Activated T-helper 1 cell treated with Interleukin-2 at 50 U/mL for 16 hours (primary cell): ENCODE results near the gene C16orf54.
A peak's percentile ranks its signal among the peaks of the same experiment; 100 is the strongest.
"Not testable (repeated sequence)": the region's sequence is repeated elsewhere in the genome, so short reads cannot be mapped to it uniquely, and the experiment has no call there.

Experiments used
- DNase-seq: peaks from one replicate; pipeline ENCODE4 v3.0.0-alpha.2; 2020; ENCODE audit warnings: low read depth

Gene C16orf54, protein sequence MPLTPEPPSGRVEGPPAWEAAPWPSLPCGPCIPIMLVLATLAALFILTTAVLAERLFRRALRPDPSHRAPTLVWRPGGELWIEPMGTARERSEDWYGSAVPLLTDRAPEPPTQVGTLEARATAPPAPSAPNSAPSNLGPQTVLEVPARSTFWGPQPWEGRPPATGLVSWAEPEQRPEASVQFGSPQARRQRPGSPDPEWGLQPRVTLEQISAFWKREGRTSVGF

DNA sequence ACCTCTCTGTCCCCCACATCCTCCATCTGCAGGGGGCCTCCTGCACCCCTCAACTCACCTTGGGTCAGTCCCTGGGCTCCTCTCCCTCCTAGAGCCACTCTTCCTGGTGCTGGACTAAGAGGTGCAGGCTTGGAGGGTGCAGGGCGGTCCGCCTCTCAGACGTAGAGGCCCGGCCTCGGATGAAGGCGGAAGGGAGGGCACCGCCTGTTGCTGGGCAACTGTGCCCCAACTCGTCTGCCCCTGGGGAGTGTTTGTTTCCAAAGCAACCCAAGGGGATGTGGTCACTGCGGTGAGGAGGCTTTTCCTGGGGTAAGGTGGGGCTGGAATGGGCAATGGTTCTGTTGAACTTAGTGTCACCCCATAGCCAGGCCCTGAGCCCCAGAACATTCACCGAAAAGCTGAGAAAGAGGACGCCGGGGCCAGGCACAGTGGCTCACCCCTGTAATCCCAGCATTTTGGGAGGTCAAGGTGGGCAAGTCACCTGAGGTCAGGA lies at the start of gene C16orf54:
TSS of gene C16orf54 (minus strand) at position 138 of the 493 bp plus-strand sequence. CDS start 1,039 bp downstream, outside the sequence.
- DNase-seq = peak; percentile 90

DNA sequence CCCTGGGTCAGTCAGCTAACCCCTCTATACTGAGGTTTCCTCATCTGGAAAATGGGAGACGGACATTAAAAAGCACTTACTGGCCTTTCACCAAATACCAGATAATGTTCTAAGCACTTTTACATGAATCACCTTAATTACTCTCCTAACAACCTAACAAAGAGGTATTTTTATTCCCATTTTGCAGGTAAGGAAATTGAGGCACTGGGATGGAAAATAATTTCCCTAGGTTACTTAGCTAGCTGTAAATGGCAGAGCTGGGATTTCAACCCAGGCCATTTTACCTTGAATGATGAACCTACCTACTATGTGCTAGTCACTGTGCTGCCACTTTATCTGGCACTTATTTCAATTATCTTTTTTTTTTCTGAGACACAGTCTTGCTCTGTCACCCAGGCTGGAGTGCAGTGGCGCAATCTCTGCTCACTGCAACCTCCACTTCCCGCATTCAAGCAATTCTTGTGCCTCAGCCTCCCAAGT lies 48.5 kb upstream of the C16orf54 start:
- DNase-seq = no peak

DNA sequence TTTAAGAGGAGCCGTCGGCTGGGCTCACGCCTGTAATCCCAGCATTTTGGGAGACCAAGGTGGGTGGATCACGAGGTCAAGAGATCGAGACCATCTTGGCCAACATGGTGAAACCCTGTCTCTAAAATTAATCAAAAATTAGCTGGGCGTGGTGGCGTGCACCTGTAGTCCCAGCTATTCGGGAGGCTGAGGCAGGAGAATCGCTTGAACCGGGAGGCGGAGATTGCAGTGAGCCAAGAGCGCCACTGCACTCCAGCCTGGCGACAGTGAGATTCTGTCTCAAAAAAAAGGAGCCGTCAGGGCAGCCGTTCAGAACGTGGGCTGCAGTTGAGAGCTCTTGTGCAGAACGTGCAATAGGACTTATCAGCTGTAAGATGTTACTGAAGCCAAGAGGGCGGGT lies 47.4 kb upstream of the C16orf54 start:
- not testable (repeated sequence) for DNase-seq

DNA sequence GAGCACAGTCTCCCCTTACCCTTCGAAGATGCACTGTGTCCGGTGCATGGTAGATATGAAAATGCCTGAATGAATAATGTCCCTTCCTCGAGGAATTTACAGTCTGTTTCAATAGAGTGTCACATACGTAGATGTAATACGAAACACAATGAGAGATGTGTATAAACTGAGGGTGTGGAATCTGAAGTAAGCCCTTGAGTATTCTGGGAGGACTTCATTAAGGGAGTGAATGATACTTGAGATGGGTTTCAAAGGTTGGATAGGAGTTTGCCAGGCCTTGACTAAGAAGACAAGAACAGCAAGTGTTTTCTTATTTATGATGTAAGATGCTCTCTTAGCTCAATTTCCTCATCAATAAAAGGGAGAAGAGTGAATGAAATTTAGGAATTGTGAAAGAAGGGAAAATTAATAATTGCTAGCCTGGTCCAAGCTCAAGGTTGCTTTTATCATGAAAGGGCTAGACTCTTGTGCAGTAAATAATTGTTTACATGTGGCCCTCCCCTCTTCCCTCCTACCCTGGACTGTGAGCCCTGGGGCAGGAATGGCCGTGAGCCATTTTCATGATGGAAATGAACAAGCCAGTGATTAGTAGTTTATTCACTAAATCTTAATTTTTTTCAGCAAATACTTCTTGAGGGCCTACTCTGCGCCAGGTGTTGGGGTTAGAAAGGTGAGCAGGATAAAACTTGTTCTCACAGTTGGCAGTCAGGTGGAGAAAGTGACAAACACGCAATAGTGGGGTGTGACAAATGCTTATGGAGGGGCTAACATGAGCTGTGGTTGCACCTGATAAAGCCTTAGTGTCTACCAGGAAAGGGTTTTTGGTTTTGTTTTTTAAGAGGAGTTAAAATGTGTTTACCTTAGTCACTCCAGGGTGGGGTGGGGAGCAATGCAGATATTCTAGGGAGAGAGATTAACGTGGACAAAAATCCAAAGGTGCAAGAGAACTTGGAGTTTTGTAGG lies 46.3 kb upstream of the C16orf54 start:
- DNase-seq = no peak

DNA sequence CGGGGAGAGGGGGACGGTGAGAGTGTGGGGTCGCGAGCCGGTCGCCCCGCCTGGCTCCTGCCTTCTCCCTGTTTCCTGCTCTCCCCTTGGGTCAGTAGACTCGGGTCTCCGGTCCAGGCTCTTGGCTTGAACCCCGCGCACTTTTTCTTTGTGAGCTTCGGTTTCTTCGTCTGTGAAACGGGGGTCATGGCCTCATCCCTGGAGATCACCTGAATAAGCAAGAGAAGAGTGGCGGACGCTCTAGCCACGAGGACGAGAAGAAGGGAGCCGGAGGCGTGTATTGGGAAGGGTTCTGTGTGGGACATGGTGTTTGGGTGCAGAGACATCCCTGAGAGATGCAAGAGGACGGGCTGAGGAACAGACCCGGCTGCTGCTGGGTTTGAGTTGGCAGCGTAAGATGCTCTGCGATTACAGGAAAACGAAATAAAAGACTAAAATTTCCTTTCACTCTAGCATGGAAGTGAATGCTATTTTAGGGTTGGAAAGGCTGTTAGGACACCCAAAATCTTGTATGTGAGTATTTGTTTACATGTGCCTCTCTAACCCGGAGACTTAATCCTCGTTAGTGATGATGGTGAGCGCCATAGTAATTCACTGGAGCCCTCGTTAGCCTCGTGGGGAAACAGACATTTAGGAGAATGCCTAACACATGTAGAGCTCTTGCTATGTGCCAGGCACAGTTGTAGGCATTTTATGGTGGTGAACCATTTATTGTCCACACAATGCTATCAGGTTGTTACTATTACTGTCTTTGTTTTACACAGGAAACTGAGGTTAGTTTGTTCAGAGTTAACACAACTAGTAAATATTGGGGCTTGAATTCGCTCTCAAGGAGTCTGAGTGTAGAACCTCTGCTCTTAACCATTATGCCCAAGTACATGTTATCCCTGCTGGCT lies 45.4 kb upstream of the C16orf54 start:
- no peak for DNase-seq

DNA sequence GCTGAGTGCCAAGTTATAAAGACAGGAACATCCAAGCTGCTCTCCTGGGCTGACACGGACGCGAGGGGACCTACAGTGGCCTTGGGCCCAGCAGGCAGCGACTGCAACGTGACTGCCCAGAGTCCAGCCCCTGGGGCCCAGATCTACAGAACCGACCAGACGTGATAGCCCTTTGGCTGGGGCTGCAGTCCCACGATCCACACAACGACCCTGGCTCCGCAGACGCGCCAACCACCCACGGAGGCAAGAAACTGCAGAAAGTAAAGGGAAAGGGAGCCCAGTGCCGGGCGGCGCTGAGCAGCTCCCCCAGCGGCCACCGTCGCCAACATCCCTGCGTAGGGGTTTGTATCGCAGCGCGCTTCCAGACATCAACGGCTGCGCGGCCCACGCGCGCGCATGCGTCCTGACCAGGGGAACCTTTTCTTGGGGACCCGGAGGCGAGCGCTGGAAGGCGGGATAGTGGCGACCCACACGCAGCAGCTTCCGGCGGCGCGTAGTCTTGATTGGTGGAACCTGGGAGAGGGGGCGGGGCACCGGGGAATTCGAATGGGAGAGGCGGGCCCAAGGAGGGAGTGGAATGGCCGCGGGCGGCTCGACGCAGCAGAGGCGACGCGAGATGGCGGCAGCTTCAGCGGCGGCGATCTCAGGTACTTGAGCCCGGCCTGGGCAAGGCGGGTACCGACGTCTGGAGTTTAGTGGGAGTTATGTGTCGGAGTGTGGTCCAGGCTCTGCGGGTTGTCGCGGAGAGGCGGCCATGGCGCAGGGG lies 44.6 kb upstream of the C16orf54 start, which contains the start of gene KIF22:
TSS of gene KIF22 (plus strand) at position 569 of the 766 bp plus-strand sequence. CDS start at position 578, 9 bp downstream.
- DNase-seq = peak; percentile 100

DNA sequence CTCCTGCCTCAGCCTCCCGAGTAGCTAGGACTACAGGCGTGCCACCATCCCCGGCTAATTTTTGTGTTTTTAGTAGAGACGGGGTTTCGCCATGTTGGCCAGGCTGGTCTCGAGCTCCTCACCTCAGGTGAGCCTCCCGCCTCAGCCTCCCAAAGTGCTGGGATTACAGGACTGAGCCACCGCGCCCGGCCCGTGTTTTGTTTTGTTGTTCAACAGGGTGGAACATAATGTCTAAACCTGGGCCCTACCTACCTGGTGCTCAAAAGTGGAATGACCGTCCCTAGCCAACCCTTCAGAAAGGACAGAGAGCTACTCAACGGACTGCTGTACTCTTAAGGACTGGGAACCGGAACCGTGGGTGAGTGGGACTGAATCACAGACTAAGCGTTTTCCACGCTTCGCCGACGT lies 44.0 kb upstream of the C16orf54 start:
- DNase-seq = no peak

DNA sequence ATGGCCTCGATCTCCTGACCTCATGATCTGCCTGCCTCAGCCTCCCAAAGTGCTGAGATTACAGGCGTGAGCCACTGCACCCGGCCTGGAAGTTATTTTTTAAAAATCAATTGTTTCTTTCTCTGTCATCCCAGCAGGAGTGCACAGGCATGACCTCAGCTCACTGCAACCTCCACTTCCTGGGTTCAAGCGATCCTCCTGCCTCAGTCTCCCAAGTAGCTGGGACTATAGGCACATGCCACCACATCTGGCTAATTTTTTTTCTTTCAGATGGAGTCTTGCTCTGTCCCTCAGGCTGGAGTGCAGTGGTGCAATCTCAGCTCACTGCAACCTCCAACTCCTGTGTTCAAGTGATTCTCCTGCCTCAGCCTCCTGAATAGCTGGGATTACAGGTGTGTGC lies 41.4 kb upstream of the C16orf54 start:
- DNase-seq = not testable (repeated sequence)

DNA sequence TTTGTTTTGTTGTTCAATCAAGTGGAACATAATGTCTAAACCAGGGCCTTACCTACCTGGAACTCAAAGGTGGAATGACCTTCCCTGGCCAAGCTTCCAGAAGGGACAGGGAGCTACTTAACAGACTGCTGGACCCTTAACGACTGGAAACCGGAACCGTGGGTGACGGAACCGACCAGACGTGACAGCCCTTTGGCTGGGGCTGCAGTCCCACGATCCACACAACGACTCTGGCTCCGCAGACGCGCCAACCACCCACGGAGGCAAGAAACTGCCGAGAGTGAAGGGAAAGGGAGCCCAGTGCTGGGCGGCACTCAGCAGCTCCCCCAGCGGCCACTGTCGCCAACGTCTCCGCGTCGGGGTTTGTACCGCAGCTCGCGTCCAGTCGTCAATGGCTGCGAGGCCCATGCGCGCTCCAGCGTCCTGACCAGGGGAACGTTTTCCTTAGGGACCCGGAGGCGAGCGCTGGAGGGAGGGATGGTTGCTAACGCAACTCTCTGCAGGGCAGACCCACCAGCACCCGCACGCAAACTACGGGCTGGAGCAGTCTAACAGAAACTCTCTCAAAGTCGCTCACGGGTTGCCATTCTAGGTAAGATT lies 39.2 kb upstream of the C16orf54 start:
- DNase-seq = peak; percentile 67

DNA sequence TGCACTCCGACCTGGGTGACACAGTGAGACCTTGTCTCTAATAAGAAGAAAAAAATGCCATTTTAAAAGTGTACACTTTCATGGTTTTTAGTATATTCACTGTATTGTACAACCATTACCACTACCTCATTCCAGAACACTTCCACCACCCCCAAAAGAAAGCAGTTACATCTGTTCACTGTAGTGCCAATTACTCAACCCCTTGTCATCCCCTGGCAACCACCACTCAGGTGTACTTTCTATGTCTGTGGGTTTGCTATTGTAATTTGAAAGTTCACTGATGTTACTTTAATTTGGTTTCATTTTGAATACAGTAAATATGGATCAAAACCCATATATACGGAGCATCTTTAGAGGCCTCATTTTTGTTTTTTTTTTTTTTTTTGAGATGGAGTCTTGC lies 38.4 kb upstream of the C16orf54 start:
- DNase-seq = no peak

DNA sequence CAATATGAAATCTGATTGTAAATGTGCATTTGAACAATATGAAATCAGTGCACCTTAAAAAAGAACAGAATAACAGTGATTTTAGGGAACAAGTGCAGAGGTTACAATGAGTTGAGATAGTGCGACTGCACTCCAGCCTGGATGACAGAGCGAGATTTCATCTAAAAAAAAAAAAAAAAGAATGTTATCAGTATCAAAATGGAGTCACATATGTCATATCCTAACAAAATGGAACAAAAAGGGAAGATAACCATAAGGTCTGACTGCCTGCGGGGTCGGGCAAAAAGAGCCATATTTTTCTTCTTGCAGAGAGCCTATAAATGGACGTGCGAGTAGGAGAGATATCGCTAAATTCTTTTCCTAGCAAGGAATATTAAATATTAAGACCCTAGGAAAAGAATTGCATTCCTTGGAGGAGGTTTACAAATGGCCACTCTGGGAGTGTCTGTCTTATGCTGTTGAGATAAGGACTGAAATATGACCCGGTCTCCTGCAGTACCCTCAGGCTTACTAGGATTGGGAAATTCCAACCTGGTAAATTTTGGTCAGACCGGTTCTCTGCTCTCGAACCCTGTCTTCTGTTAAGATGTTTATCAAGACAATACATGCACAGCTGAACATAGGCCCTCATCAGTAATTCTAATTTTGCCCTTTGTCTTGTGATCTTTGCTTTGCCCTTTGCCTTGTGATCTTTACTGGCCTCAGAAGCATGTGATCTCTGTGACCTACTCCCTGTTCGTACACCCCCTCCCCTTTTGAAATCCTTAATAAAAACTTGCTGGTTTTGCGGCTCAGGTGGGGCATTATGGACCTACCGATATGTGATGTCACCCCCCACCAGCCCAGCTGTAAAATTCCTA lies 37.5 kb upstream of the C16orf54 start:
- not testable (repeated sequence) for DNase-seq

DNA sequence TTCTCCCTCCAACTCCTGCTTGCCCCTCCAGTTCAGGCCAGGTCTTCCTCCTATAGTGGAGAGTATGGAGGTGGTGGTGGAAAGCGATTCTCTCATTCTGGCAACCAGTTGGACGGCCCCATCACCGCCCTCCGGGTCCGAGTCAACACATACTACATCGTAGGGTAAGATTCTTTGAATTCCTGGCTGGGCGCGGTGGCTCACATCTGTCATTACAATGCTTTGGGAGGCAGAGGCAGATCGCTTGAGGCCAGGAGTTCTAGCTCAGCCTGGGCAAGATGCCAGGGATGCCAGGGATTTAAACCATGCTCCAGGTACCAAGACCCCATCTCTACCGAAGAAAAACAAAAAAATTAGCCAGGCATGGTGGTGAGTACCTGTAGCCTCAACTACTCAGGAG lies 33.7 kb upstream of the C16orf54 start:
- DNase-seq = no peak

DNA sequence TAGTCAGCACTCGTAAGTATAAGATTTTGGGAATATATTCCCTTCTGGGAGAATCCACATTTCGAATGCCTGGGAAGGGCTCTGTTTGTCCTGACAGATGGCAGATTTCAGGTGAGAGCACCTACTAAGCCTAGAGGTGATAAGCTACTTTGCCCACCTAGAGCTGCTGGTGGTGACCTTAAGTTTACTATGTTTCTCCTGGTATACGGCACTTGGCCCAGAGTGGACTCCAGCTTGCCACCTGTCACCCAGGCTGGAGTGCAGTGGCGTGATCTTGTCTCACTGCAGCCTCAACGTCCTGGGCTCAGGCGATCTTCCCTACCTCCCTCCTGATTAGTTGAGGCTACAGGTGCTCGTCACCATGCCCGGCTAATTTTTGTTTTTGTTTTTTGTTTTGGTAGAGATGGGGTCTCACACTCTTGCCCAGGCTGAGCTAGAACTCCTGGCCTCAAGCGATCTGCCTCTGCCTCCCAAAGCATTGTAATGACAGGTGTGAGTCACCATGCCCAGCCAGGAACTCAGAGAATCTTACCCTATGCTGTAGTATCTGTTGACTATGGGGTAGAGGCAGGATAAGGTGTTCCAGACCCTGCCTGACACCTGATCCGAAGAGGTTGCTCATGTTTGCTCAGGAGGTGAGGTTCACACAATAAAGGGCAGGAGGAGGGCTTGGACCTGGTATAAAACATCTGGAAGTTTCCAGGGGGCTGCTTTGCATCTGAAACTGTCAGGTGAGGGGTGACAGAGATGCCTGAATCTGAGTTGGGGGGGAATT lies 32.0 kb upstream of the C16orf54 start, which contains the start of gene ZG16:
TSS of gene ZG16 (plus strand) at position 681 of the 775 bp plus-strand sequence. CDS start 1,011 bp downstream, outside the sequence.
- no peak for DNase-seq

DNA sequence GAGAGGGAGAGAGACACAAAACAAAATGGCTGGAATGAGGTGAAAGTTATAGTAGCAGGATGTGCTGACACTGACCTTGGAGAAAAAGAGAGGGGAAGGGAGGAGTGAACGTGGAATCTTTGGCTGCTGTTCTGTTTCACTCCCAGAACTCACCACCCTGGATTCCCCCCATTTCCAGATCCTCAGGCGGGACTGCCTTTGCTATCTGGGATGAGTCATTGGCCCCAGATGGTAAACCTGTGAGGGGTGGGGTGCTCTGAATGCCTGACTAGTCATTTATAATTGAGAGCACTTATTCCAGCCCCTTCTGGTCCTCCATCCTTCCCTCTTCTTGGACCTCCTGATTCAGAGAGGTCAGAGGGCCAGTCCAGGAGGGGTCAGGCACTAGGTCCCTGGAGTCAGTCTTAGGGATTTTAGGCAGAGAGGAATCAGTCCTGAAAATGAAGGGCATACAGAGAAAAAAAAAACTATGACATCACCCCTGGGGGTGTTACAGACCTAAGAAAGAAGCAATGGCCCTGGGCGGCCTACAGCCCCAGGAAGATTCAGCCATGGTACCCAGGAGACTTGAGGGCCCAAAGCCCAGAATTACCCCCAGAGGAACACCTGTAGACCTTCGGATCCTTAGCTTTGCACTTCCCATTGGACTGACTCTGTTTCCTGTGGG lies 30.1 kb upstream of the C16orf54 start:
- no peak for DNase-seq

DNA sequence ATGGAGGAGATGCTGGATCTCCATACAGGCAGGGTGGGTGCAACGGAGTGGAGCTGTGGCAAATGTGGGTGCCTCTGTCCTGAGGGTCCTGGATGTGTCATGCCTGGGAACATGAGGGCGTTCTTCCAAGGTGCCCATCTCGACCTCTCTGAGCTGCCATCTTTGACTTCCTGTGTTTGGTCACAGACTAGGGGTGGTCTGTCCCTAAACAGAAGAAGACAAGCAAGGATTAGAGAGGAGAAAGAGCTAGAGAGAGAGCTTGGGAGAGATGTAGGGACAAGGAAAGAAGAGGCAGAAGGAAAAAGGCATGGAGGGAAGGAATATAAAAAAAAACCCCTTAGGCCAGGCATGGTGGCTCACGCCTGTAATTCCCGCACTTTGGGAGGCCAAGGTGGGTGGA lies 28.9 kb upstream of the C16orf54 start:
- no peak for DNase-seq

DNA sequence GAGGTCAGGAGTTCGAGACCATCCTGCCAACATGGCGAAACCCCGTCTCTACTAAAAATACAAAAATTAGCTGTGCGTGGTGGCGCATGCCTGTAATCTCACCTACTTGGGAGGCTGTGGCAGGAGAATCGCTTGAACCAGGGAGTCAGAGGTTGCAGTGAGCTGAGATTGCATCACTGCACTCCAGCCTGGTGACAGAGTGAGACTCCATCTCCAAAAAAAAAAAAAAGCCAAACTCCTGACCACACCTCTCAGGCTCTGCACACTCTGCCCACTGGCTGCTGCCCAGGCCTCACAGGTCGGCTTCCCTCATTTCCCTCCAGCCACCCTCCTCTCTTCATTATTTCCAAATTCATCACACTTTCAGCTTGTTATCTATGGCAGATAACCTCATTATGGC lies 26.5 kb upstream of the C16orf54 start:
- not testable (repeated sequence) for DNase-seq

DNA sequence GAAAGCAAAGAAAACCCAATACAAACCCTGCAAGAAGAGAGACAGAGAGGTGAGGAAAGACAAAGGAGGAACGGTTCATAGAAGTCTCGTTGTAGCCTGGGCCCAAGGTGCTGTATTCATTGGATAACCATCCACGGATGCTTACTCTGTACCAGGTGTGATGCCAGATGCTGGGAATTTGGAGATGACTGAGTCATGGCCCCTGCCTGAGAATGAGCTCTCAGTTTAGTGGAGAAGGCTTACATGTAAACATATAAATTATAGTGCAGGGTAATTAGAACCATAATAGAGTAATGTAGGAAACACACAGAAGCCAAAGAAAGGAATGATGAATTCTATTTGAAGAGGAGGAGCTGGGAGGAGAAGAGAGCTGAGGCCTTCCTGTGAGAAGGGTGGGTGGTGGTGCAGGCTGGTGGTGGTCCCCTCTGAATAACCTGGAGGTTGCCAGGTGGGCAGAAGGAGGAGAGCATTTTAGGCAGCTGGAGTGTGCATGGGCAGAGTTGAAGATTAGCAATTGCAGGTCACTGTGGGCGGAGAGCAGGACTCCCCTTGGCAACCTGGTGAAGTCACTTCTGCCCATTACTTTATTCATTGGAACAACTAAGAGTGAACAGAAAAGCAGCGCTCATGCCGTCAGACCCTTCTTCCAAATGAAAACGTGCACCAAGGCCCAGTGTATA lies 24.6 kb upstream of the C16orf54 start:
- DNase-seq = no peak
